ENCODE data around the gene MTMR4.
"Not testable (repeated sequence)": the region's sequence is repeated elsewhere in the genome, so short reads cannot be mapped to it uniquely, and the experiment has no call there.

The MTMR4 gene

DNA sequence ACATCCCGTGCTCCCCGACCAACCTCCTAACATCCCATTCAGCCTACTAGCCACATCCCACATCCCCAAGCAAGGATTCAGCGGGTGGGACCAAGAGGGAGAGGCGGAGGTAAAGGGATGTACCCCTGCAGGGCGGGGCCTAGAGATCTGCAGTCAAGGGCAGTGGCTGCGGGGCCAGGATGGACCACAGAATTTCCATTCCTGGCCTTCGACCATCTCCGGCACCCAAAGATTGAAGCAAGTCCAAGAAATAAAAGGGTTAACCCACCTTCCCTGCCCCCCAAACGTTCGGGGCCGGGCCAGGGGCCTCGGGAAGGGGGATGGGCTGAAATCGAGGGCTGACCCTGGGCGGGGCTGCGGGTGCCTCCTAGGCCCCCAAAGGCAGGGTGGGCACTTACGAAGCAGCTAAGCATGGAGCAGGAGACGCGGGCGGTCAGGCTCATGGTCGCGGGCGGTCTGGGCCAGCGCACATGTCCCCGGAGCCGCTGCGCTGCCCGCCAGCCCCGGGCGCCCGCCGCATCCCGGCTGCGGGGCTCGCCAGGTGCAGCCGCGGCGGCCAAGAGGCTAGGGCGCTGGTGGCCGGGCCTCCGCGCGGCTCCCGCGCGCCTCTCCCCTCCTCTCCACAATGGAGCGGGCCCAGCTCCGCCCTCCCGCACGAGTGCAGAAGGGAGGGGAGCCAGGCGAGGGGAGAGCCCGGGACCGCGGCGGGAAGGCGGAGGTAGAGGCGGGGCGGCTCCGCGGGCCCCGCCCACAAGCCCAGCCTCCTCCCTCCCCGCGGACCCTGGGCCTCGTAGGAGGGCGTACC is at the start of gene MTMR4:
MTMR4 (minus strand) TSS at position 674 of the 805 bp plus-strand sequence; CDS start at position 443, 231 bp downstream.
- peak; percentile 80 for DNase-seq

DNA sequence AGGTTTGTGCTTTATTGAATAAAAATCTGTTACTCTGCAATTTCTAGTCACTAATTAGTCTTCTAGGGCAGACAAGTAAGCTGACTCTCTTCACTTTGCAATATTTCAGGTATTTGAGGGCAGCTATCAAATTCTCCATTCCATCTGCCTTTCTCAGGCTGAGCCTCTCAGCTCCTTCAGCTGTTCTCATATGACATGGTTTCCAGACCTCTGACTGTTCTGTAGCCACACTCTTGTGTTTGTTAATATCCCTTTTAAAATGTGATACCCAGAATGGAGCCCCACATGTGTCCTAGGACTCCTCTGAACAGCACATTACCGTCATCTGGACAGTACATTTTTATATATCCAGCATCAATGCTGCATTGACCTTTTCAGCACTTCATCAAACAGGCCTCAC is 46.1 kb upstream of the MTMR4 start:
- no peak for DNase-seq

DNA sequence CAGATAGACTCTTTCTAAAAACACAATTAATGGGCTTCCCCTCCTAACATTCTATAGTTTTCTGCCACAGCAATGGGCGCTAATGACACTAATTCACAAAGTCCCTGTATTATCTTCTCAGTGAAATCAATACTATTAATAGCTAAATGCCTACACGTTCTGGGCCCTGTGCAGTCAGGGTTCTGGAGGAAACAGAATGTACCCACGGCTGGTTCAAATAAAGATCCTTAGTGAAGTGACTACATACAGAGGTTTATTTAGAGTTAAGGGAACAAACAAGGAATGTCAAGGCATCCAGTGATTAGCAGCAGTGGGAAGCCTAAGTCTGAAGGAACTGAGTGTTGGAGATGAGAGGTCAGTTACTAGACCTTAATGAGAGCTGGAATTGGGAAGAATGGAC is 43.5 kb upstream of the MTMR4 start:
- no peak for DNase-seq

DNA sequence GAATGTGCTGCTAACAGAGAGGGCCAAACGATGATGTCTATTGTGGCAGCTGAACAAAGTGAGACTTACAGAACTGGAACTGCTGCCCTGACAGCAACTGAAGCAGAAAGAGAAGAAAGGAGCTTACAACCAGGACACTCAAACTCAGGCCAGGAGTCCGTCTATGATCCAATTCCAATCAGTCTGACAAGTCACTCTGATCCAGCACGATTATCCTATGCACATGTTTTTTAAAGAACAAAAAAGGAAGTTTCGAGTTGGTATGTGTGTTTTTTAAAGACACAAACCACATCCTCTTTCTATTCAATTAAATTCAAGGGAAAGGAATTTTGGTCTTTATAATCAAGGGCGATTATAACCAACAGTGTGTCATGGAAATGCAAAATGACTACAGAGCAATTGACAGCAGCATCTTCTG is 42.4 kb upstream of the MTMR4 start:
- no peak for DNase-seq

DNA sequence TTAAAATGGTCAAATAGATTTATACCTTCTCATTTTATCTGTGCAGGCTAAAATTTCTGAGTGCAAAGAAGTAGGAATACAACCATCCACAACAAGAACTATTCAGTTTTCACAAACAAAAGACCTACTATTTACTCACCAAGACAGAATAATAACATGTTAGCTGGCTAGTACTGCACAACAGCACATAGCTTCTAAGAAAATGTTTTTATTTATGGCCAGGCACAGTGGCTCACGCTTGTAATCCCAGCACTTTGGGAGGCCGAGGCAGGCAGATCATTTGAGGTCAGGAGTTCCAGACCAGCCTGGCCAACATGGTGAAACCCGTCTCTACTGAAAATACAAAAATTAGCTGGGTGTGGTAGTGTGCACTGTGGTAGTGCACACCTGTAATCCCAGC is 40.7 kb upstream of the MTMR4 start:
- DNase-seq: not testable (repeated sequence)

DNA sequence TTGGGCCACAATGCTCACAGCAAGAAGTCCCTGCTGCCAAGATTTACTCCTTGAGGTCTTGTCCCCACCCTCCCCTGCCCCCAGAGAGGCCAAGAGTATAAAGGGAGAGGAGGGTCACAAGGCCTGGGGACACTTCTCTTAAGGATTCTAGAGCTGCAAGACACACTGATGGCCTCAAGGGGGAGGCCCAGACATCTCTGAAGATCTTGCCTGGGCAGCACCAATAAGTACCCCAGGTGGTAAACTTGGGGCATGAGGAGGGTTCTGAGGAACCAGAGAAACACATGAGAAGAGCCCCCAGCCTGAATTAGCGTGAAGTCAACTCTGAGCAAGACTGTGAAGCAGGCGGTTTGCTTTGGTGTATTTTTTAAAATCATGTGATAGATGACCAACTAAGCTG is 26.8 kb upstream of the MTMR4 start:
- DNase-seq: no peak

DNA sequence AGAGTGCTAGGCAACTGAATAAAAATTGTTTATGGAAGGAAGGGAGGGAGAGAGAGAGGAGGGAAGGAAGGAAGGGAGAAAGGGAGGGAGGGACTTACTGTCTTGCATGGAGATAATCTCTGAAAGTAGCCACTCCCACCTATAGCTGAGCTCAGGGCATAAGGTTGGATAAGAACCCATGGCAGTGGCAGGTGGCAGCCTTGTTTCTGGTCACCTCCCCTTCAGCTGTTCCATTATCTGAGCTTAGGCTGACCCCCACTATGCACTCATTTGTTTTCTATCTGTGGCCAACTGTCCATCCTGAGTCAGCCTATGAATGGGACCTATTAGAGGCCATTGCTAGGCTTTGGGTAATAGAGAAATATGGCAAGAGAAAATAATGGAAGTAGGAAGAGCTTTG is 25.3 kb upstream of the MTMR4 start:
- DNase-seq: no peak

DNA sequence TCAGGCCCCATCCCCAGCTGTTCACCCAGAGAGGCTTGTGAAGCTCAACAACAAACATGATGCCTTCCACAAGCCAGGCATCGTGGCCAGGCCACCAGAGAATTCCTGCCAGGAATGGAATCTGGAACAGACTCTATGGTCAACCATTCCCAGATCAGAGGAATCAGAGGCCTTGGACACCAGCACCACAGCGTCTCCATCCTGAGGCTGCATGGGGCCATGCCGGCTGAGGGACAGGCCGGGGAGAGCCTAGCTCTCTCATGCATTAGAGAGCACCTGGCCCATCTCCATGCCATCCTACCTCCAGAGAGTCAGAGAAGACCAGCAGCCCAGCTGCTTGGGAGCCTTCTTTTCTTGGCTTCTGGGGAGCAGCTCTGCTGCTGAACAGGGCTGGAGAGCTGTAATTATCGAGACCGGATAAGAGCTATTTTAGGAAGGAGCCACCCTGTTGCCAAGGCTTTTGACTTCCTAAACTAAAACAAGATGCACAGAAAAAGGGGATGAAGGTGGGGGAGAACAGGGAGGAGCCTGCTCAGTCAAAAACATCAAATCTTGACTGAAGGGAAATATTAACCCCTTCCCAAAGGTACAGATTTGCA is 24.5 kb upstream of the MTMR4 start:
- no peak for DNase-seq

DNA sequence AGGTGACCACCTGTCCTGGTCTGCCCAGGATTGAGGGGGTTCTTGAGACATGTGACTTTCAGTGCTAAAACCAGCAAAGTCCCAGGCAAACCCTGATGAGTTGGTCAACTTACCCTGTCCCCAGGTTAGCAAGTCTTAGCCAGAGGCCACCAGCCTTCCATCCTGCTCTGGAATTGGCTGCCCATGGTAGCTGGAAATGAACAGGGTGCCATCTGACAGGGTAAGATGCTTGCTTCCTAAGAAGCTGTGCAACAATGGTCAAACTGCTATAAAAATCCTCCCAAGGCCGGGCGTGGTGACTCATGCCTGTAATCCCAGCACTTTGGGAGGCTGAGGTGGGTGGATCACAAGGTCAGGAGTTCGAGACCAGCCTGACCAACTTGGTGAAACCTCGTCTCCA is 22.8 kb upstream of the MTMR4 start:
- DNase-seq: no peak

DNA sequence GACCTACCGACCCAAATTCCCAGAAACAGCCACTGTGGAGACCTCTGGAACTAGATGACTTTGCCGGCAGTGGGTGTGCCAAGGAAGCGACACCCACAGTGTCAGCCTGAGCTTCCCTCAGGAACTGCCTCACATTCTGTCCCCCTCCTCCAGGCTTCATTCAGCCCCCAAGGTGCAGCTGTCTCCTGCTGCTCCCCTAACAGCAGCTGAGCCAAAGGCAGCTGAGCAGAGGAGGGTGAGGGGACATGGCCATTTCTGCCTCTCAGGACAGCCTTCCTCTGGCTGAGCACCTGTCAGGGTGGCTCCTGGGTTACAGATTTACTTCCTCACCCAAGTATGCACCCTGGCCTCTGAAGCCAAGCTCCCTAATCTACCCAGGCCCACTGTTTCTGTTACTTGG is 22.1 kb upstream of the MTMR4 start:
- DNase-seq: no peak

DNA sequence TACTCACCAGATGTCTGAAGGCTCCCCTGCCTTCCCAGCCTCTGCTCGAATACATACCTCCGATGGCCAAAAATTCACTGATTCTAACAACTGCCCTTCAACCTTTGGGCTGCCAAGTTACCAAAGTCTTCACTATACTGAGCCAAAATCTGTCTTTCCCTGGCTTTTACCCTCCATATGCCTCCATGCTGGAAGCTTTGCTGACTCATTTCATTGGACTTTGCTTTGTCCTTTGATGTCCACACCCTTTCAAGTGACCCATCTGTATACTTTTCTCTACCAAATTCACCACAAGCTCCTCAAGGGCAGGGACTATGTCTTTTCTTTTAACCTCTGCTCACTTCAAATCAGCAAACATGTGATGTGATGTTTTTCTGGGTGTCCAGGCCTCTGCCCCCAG is 21.0 kb upstream of the MTMR4 start:
- DNase-seq: no peak

DNA sequence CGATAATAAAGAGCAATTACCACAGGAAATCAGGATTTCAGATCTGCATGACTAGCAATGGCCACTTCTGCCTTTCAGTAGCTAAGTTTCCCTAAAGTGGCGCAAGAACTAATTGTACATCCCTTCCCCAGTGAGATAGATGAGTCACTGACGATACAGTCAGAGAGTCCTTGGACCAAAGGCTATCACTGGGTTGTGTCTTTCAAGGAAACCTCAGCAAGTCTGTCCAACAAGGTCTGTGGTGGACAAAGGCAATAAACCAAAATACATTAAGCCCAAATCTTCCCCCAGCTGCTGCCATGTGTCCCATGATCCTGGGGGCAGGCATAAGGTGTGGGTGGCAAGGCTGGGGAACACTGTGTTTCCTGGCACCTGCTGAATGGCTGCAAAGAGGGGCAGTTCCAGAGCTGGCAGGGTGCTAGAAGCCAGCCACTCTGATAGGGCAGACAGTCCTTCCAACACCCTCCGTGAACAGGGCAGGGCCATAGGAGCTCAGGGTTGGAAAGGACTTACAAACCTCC is 20.5 kb upstream of the MTMR4 start:
- DNase-seq: no peak

DNA sequence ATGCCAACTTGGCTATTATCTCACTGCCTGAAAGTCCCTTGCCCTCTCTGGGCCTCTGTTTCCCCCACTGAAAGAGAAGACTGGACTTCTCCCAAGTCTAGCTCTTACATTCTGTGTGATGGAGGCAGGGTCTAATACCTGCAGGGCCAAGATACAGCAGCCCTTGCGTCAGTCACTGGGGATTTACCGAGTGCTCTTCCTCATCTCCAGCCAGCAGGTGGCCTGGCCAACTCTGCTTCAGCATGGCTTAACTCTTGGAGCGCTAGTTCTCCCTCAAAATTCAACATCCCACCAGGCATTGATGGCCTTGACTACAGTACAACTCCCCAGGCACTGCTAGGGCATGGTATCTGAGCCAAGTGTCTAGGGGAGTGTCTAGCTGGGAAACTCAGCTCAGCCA is 19.9 kb upstream of the MTMR4 start:
- DNase-seq: no peak

DNA sequence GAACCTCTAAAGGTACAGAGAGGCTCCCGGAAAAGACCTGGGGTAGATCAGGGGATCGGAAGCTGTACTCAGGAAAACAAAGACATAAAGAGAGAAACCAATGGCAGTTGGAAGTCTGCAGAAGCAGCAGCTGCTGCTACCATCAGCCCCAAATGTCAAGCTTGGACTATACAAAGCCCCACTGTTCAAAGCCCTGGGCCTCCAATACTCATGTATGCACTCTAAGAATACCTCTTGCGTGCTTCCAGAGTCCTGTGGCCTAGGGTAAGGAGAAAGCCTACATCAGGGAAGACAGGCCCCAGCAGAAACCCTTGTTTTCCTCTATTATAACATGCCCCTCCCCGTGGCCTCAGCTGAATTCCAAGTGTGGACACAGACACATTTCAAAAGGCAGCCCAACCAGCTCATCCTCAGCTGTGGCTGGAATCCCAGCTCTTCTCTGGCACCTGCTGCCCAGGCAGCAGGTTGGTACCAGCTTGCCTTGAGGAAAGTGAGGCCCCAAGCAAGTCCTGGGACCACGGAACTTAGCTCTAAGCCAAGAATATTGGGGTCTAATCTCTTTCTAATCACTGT is 19.3 kb upstream of the MTMR4 start:
- DNase-seq: no peak

DNA sequence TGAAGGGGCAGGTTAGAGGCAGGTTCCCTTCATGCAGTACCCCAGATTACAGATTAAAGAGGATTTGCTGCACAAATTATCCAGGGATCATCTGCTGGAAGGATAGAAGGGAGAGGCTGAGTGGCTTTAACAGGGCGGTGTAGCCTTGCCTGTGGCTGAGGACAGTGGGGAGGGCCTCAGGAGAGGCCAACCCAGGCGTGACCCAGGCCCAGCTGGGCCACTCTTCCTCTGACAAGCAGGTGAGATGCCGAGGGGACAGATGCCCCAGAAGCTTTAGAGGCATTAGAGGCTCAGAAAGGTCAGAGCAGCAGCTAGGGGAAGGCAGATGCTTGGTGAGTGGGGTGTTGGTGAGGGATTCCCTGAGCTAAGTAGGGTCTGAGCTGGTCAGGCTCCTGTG is 18.1 kb upstream of the MTMR4 start:
- DNase-seq: no peak

DNA sequence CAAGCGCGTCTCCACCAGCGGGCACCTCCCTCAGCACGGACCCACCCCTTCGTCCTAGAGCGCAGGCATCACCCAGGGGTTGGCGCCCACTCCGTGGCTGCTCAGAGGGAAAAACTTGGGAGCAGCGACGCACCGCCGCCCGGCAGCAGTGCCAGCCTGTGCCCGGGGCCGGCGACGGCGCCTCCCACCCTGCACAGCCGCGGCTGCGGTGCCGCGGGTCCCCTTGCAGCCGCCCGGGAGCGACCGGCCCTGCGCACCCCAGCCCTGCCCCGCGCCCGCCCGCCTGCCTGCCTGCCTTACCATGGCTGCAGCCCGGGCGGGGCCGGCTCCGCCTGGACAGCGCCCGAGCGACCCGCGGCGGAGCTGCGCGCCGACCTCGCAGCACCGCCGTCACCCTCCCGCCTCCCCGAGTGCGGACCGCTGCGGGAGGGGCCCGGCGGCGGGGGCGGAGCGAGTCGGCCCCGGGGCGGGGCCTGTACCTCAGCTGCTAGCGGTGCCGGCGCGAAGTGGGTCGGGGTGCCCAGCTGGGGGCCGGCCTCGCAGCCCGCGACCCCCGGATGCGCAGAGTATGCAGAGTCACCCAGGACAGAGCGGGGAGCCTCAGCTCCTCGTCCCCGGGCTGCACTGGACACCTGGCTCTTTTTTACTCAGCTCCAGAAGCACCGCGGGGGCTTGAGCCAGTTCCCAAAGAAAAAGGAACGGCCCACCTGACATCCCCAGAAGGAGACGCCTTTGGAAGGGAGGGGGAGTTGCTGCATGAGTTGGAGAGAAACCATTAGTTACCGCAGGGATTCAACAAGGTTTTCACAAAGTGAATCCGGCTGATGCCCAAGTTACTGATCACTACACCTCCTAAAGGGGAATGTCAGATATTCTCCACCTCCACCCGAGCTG is 17.5 kb upstream of the MTMR4 start:
- peak; percentile 73 for DNase-seq

DNA sequence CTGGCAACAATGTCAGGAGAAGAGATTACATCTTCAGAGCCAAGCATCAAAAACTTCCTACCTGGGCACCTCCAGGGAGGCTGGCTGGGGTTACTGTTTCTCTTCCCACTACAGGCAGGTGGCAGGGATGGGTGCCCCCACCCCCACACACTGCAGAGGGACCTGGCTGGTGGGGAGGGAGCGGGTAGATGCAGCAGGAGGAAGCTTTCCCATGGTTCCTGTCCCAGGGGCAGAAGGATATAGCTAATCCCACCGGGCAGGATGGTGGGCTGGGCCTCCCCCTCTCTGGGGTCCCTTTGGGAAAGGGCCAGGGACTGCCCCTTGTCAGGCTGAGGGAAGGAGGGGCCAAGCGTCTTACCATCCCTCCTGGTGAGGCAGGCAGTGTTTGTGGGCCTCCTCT is 16.7 kb upstream of the MTMR4 start:
- DNase-seq: no peak

DNA sequence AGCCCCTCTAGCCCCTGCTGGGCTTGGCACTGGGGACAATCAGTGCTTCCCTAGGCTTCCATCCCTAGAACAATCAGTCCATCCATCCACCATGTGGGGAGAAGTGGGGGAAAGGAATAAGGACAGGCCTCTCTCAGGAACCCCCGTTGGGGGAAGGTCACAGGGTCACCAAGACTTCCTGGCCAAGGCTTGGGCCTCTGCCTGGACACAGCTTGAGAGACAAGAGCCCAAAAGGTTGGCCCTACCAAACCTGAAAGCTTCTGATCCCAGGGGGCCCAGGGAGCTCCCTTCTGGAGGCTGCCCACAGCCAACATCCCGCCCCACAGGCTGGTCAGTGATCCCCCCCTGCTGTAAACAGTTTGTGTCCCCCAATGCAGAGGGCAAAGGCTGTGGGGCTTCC is 16.2 kb upstream of the MTMR4 start:
- no peak for DNase-seq

DNA sequence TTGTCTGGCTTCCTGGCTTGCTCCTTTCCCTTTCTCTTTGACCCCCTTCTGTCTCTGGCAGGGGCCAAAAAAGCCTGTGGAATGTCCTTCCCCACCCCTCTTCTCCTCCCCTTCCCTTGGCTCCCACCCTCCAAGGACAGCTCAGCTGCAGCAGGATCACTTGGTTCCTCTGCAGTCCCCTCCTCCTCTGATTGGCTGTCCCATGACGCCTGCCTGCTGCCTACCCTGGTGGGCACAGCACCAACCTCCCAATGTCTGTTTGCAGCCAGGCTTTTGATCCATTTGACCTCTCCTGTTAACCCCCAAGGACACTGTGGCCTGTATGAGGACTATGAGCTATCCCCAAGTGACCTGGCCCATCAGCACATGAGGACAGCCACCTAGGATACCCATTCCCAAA is 14.8 kb upstream of the MTMR4 start:
- no peak for DNase-seq

DNA sequence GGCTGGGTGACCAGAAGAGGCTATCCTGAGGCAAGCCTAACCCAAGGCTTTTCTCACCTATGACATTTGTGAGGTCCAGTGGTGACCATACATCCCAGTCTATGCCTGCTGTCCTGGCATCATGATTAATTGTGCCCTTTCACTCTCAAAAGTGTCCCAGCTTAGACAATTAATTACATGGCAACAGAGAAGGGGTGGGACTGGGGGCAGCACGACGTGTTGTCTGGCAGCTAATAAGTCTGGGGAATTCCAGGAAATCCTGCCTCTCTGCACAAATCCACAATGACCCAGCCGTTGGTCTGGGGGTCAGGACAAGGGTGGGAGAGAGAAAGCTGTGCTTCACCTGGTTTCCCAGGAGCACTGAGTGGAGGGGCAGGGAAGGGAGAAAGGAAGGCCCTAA is 14.0 kb upstream of the MTMR4 start:
- no peak for DNase-seq

DNA sequence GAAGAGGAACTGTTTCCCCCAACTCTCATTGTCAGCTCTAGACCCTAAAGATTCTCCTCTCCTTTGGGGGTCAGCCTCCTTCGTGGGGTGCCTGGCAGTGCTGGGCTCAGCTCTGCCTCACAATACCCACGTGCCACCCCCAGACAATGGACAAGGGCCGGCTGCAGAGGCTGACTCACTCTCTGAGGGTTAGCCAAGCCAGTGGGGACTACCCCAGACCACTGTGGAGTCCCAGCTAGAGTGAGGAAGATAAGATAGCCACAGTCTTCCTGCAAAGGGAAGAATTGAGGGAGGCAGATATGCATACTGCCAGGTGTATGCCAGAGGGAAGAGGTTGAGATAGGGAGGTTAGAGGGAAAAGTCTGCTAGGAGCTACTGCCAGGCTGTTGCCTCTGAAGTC is 13.5 kb upstream of the MTMR4 start:
- DNase-seq: no peak

DNA sequence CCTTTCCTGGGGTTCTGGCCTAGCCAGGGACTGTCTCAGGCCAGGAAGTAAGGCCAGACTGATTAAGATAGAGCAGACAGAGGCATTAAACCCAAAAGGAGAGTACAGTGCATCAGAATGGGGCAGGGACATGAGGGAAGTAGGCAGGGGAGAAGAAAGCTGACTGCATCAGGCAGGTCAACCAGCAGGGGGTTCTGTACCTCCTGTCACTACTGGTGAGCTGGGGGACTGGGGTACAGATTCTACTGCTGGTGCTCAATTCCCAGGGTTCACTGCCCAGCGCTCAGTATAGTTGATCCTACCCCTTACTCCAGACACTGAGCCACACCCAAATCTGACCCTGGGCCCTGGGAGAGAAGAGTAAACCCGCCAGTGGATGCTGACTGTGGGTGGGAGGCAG is 12.9 kb upstream of the MTMR4 start:
- DNase-seq: no peak

DNA sequence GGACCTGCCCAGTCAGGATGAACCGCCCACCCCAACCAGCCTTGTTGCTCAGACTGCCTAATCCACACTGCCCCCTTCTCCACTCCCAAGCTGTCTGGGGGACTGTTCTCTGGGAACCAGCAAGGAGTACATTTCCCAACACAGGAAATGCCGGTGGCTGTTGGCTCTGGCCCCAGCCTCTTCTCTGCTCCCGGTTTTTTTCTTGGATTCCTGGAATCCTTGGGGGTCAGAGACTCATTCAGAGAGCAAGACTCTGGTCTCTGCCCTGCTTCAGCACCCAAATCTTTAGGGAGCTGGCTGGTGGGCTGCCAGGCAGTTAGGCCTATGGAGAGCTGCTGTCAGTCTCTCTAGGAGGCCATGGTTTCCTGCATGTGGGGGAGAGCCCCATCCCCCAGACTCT is 10.8 kb upstream of the MTMR4 start:
- no peak for DNase-seq

Data from CD4-positive, alpha-beta T cell treated with Interleukin-10 for 1 hour (primary cell).